GM12878 (cell line): ENCODE results near the gene AKAP12. TPM values are rescaled to one million over a fixed set of nuclear protein-coding genes. Genes with fewer than 3 reads are reported as not detected.

Experiments used
- ATAC-seq: fragments of 200-7000 bp; cut with Tn5 transposase; 3 replicates; pipeline ENCODE4 v1.9.1; 2020; ENCODE audit warnings: mild to moderate bottlenecking, moderate library complexity
- BruUV-seq: library from RNA; stranded (reverse); fragments of 400-500 nt; replicated peaks from 2 replicates; lab custom pipeline; 2021; lab: Mats Ljungman, UMichigan
- CTCF ChIA-PET: fragments of 300-600 bp; sonication (Branson Sonifier 250); formaldehyde crosslinking; extraction: SDS; loops from one replicate; lab custom pipeline; 2021; ENCODE audit warnings: inconsistent platforms; lab: Yijun Ruan, JAX
- POLR2A ChIA-PET: fragments of 350-600 bp; formaldehyde crosslinking; extraction: SDS; loops from one replicate; lab custom pipeline; 2021; ENCODE audit warnings: inconsistent platforms; lab: Charles Lee
- RAD21 ChIA-PET: fragments of 300-600 bp; sonication (Branson Sonifier 250); formaldehyde crosslinking; loops from one replicate; lab custom pipeline; 2023; ENCODE audit warnings: antibody characterized with exemption; ENCODE audit not compliant: unreplicated experiment; lab: Charles Lee
- SMC1A ChIA-PET: fragments of 300-600 bp; sonication (Branson Sonifier 250); formaldehyde crosslinking; loops from one replicate; lab custom pipeline; 2023; ENCODE audit not compliant: unreplicated experiment, uncharacterized antibody; lab: Charles Lee
- DNase-seq: peaks from one replicate; pipeline ENCODE4 v3.0.0-alpha.2; 2011; ENCODE audit warnings: low read depth, low spot score
- FAIRE-seq: peaks from 3 replicates; lab custom pipeline; 2011; peaks lifted over from hg19 to GRCh38; lab: Jason Lieb, UNC
- H2AFZ ChIP-seq: 2 replicates; pipeline ENCODE4 v1.6.0; 2011; ENCODE audit warnings: low read depth, low read length, control low read depth; ENCODE audit not compliant: control insufficient read depth
- H3K27ac ChIP-seq: 2 replicates; pipeline ENCODE4 v1.5.1; 2011; ENCODE audit warnings: control low read depth; ENCODE audit not compliant: control insufficient read depth, insufficient read depth
- H3K27me3 ChIP-seq, 2 experiments: replicated peaks in 1 of 2; 2 replicates each; pipeline versions ENCODE4 v1.6.0 to v1.6.1; 2011; ENCODE audit warnings: low read length in 1 of 2; ENCODE audit not compliant: control insufficient read depth in 2 of 2, insufficient read depth in 2 of 2
- H3K36me3 ChIP-seq, 2 experiments: 2 replicates each; pipeline ENCODE4 v1.5.1; 2011; ENCODE audit warnings: low read length in 1 of 2; ENCODE audit not compliant: control insufficient read depth in 2 of 2, insufficient read depth in 2 of 2
- H3K4me1 ChIP-seq: 2 replicates; pipeline ENCODE4 v1.6.1; 2011; ENCODE audit warnings: mild to moderate bottlenecking, low read length, moderate library complexity, mixed read lengths; ENCODE audit not compliant: control insufficient read depth, insufficient read depth
- H3K4me2 ChIP-seq: 2 replicates; pipeline ENCODE4 v1.6.0; 2011; ENCODE audit warnings: control low read depth; ENCODE audit not compliant: control insufficient read depth, insufficient read depth
- H3K4me3 ChIP-seq: fragments of 200-600 bp; sonication (generic); 2 replicates; pipeline ENCODE4 v1.5.1; 2016
- H3K79me2 ChIP-seq: 2 replicates; pipeline ENCODE4 v1.6.0; 2011; ENCODE audit warnings: low read length; ENCODE audit not compliant: control insufficient read depth, insufficient read depth
- H3K9ac ChIP-seq: 2 replicates; pipeline ENCODE4 v1.8.0; 2011; ENCODE audit warnings: low read length, control low read depth, mixed read lengths; ENCODE audit not compliant: control insufficient read depth, insufficient read depth
- H3K9me3 ChIP-seq: replicated peaks from 3 replicates; pipeline ENCODE4 v1.5.1; 2011; ENCODE audit warnings: mild to moderate bottlenecking, low read length; ENCODE audit not compliant: control insufficient read depth, insufficient read depth
- H4K20me1 ChIP-seq: 2 replicates; pipeline ENCODE4 v1.6.0; 2011; ENCODE audit not compliant: control insufficient read depth, insufficient read depth
- CHD4 ChIP-seq: fragments of 200-600 bp; sonication (generic); IDR thresholded peaks from 2 replicates; pipeline ENCODE4 v1.6.1; 2016; ENCODE audit warnings: mild to moderate bottlenecking
- EGR1 ChIP-seq, 2 experiments: IDR thresholded peaks; 1 replicate in 1 of 2; 2 replicates in 1 of 2; pipeline ENCODE4 v1.6.1; 2011 to 2012; ENCODE audit warnings: low read depth in 2 of 2, low read length in 2 of 2, borderline replicate concordance in 1 of 2, mild to moderate bottlenecking in 1 of 2, moderate library complexity in 1 of 2
- HCFC1 ChIP-seq: fragments of 150-350 bp; IDR thresholded peaks from 2 replicates; pipeline ENCODE4 v1.6.1; 2014; ENCODE audit warnings: low read length
- HDAC6 ChIP-seq: fragments of 200-600 bp; sonication (generic); IDR thresholded peaks from one replicate; pipeline ENCODE4 v1.8.0; 2017; ENCODE audit warnings: antibody characterized with exemption; ENCODE audit not compliant: unreplicated experiment
- IRF4 ChIP-seq: IDR thresholded peaks from 2 replicates; pipeline ENCODE4 v1.6.1; 2011; ENCODE audit warnings: low read depth, low read length
- NFXL1 ChIP-seq: fragments of 450-650 bp; IDR thresholded peaks from 2 replicates; pipeline ENCODE4 v1.6.1; 2017; ENCODE audit warnings: antibody characterized with exemption, mild to moderate bottlenecking, borderline replicate concordance
- NFYA ChIP-seq: IDR thresholded peaks from 2 replicates; pipeline ENCODE4 v1.6.1; 2011; ENCODE audit warnings: low read depth, mild to moderate bottlenecking, low read length, improper control_type of control experiment, borderline replicate concordance
- NR2C2 ChIP-seq: IDR thresholded peaks from 2 replicates; pipeline ENCODE4 v1.6.1; 2011; ENCODE audit warnings: borderline replicate concordance, low read depth; ENCODE audit not compliant: control insufficient read depth, insufficient read length
- PAX8 ChIP-seq: fragments of 450-650 bp; IDR thresholded peaks from 2 replicates; pipeline ENCODE4 v1.6.1; 2017; ENCODE audit warnings: mild to moderate bottlenecking, moderate library complexity
- WGBS: methylation state at CpG from one replicate; pipeline ENCODE4 v1.1.6; 2016; ENCODE audit warnings: low lambda C conversion rate; ENCODE audit not compliant: insufficient replicate concordance, insufficient coverage; ENCODE audit errors: missing lambda C conversion rate; 5-methylcytosine and 5-hydroxymethylcytosine counted together
- in situ Hi-C: fragments of 300-500 bp; cut with MboI; formaldehyde crosslinking; loops from 9 replicates; pipeline ENCODE4 v1.14.3; 2018; ENCODE audit warnings: mixed read lengths
- intact Hi-C: fragments of 100-400 bp; cut with micrococcal nuclease; formaldehyde crosslinking; loops from one replicate; pipeline ENCODE4 v1.14.2; 2022; ENCODE audit not compliant: unreplicated experiment
- polyA plus RNA-seq, 11 experiments: library from polyadenylated mRNA; depleted of rRNA in 4 of 11; unstranded in 6 of 11; stranded (reverse) in 5 of 11; fragments of >200 nt; fragmentation: Nextera tagmentation in 4 of 11; fragmentation: Illumina TruSeq in 1 of 11; extraction: Ambion mirVana in 4 of 11; extraction: Trizol in 1 of 11; gene quantifications; 1 replicate in 1 of 11; 2 replicates in 10 of 11; pipeline versions ENCODE4 v1.2.1 to v1.2.3, GENCODE V29; 2011 to 2016; ENCODE audit warnings: inconsistent platforms in 2 of 11, missing spikeins in 2 of 11, low read depth in 1 of 11
- total RNA-seq, 4 experiments: library from RNA; depleted of rRNA in 3 of 4; stranded (reverse); fragments of >200 nt in 3 of 4; fragmentation: Illumina TruSeq in 1 of 4; extraction: Trizol in 1 of 4; gene quantifications; 2 replicates each; pipeline versions ENCODE4 v1.2.1 to v1.2.3, GENCODE V29; 2013 to 2021
- TF ChIP-seq, protein P1 (sequence below): fragments of 450-650 bp; conservative IDR thresholded peaks from 2 replicates; pipeline ENCODE4 v1.6.1; 2017; ENCODE audit warnings: mild to moderate bottlenecking, moderate library complexity
- TF ChIP-seq, protein P2 (sequence below): IDR thresholded peaks from 2 replicates; pipeline ENCODE4 v1.6.1; 2011; ENCODE audit warnings: borderline replicate concordance, low read depth, mild to moderate bottlenecking, moderate library complexity, low read length; ENCODE audit not compliant: insufficient read depth, poor library complexity, severe bottlenecking
- TF ChIP-seq, protein P3 (sequence below): IDR thresholded peaks from 2 replicates; pipeline ENCODE4 v1.6.1; 2011; ENCODE audit warnings: mild to moderate bottlenecking, low read depth, low read length, moderate library complexity; ENCODE audit not compliant: insufficient replicate concordance

AKAP12 gene
- total and polyA plus RNA-seq, 10 of the 15 experiments (the other 5 are each of a cell fraction or from before 2014, with no cell fraction given) = under 0.01 to 0.72 (median 0.06) TPM; not detected in 4

DNA sequence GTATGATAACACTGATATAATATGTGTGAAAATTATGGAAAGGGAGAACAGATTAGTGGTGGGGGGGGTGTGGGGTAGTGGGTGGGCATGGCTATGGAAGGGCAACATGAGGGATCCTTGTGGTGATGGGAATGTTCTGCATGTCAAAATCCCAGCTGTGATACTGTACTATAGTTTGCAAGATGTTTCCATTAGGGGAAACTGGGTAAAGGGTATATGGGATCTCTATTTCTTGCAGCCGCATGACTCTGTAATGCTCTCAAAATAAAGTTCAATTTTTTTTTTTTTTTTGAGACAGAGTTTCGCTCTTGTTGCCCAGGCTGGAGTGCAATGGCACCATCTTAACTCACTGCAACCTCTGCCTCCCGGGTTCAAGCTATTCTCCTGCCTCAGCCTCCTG, 137.3 kb downstream of the AKAP12 start:
- intact Hi-C loops = no loop called here
- no TSS peak for BruUV-seq
- Histone ChIP-seq H3K79me2 (peaks cover 73% of the 10 kb centered on the region), H3K9ac (no peak overlapping the region), H4K20me1 (no peaks in the 10 kb centered on the region)
- TF ChIP-seq, protein P1, sequence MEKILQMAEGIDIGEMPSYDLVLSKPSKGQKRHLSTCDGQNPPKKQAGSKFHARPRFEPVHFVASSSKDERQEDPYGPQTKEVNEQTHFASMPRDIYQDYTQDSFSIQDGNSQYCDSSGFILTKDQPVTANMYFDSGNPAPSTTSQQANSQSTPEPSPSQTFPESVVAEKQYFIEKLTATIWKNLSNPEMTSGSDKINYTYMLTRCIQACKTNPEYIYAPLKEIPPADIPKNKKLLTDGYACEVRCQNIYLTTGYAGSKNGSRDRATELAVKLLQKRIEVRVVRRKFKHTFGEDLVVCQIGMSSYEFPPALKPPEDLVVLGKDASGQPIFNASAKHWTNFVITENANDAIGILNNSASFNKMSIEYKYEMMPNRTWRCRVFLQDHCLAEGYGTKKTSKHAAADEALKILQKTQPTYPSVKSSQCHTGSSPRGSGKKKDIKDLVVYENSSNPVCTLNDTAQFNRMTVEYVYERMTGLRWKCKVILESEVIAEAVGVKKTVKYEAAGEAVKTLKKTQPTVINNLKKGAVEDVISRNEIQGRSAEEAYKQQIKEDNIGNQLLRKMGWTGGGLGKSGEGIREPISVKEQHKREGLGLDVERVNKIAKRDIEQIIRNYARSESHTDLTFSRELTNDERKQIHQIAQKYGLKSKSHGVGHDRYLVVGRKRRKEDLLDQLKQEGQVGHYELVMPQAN = no peak
- TF ChIP-seq, protein P2, sequence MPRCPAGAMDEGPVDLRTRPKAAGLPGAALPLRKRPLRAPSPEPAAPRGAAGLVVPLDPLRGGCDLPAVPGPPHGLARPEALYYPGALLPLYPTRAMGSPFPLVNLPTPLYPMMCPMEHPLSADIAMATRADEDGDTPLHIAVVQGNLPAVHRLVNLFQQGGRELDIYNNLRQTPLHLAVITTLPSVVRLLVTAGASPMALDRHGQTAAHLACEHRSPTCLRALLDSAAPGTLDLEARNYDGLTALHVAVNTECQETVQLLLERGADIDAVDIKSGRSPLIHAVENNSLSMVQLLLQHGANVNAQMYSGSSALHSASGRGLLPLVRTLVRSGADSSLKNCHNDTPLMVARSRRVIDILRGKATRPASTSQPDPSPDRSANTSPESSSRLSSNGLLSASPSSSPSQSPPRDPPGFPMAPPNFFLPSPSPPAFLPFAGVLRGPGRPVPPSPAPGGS = no peak
- TF ChIP-seq HDAC6 (no peak), NFXL1 (no peak), NR2C2 (no peak), PAX8 (no peak), CHD4 (no peak), NFYA (no peak), EGR1 (IDR thresholded peaks at IDR 0.05; ENCODE audit: borderline replicate concordance in 1 of 2, low read depth in 2 of 2, low read length in 2 of 2) (no peak), HCFC1 (no peak), IRF4 (no peak)
- TF ChIP-seq, protein P3, sequence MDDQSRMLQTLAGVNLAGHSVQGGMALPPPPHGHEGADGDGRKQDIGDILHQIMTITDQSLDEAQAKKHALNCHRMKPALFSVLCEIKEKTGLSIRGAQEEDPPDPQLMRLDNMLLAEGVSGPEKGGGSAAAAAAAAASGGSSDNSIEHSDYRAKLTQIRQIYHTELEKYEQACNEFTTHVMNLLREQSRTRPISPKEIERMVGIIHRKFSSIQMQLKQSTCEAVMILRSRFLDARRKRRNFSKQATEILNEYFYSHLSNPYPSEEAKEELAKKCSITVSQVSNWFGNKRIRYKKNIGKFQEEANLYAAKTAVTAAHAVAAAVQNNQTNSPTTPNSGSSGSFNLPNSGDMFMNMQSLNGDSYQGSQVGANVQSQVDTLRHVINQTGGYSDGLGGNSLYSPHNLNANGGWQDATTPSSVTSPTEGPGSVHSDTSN = no peak
- TF ChIP-seq, all 136 proteins: peak for 0
- H3K4me1 ChIP-seq = peaks cover 20% of the 10 kb centered on the region
- in situ Hi-C loops = no loop called here
- ChIA-PET POLR2A (interaction anchor here (0.7 to 1.1 kb wide), 2 partner anchors 13 to 485 kb away, joined by 3 to 5 read pairs; no protein-coding TSS in a partner anchor), RAD21 (interaction anchor here (1.2 to 1.3 kb wide), 2 partner anchors 8 to 53 kb away, joined by 3 read pairs; no protein-coding TSS in a partner anchor), CTCF (interaction anchor here (1.3 to 2.0 kb wide), 3 partner anchors 8 to 29 kb away, joined by 3 to 5 read pairs (median 3); no protein-coding TSS in a partner anchor), SMC1A (interaction anchor here (0.6 to 0.8 kb wide), 2 partner anchors 63 to 278 kb away, joined by 3 read pairs; no protein-coding TSS in a partner anchor)
- ATAC-seq = no peak
- H3K36me3 ChIP-seq = peaks cover 0 to 2% of the 10 kb centered on the region in 2 experiments; a peak in 1 of 4 replicates
- peak overlapping the region; percentile 62 for H3K4me2 ChIP-seq
- 74% methylated on average over 3 of the region's 3 CpGs for WGBS
- no peaks in the 10 kb centered on the region; the same call in 2 of the 3 replicates for H3K9me3 ChIP-seq
- DNase-seq = no peak
- no peak for FAIRE-seq
- H3K27me3 ChIP-seq = no peaks in the 10 kb centered on the region
- no peak overlapping the region; the same call in 1 of the 2 replicates for H3K27ac ChIP-seq
- H3K4me3 ChIP-seq = 0 out of 2 replicates have a peak overlapping the region, but pooled peaks have one; percentile 14
- no peak overlapping the region for H2AFZ ChIP-seq
